ENCODE measurements around the gene TCF25. TPM values are rescaled to one million over a fixed set of nuclear protein-coding genes. Genes with fewer than 3 reads are reported as not detected.

The TCF25 gene
- total RNA-seq, 2 donors from 2014 or later: 166 to 247 TPM

GRCh38 chr16:89844739-89845339, 28.6 kb upstream of the TCF25 start:
- H3K4me3 ChIP-seq: no peak overlapping the region
- no peaks in the 10 kb centered on the region for H3K27me3 ChIP-seq (replicated peaks; ENCODE audit: insufficient read depth)
- no peak for DNase-seq (ENCODE audit: low spot score)
- no peak for ATAC-seq (ENCODE audit: insufficient number of reproducible peaks, low FRiP score, low read depth)
- TF ChIP-seq CTCF (IDR thresholded peaks at IDR 0.05): no peak
- H3K4me1 ChIP-seq (ENCODE audit: control insufficient read depth in 1 of 2, low read depth in 2 of 2): no peaks in the 10 kb centered on the region
- no peak overlapping the region for H3K27ac ChIP-seq
- H3K36me3 ChIP-seq: no peaks in the 10 kb centered on the region
- H3K9me3 ChIP-seq: no peaks in the 10 kb centered on the region

DNA sequence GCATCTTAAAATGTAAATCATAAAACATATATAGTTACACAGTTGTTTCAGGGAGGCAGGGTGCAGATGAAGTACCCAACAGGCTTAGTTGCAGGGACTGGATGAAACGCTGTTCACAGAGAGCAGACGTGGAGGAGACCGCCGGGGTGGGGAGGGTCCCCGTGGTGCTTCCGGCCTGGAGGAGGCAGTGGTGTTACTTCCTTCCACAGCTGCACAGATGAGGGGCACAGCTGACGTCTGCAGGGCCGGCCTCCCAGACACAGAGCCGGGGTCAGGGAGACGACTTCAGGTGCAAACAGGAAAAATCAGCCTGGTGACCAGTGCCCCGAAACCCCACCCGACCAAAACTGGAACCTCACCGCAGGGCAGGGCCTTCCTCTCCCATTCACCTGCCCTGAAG, 28.0 kb upstream of the TCF25 start:
- Histone ChIP-seq H3K36me3 (no peaks in the 10 kb centered on the region), H3K4me3 (no peak overlapping the region), H3K27me3 (replicated peaks; ENCODE audit: insufficient read depth) (no peaks in the 10 kb centered on the region), H3K4me1 (ENCODE audit: control insufficient read depth in 1 of 2, low read depth in 2 of 2) (no peaks in the 10 kb centered on the region), H3K27ac (no peak overlapping the region), H3K9me3 (no peaks in the 10 kb centered on the region)
- TF ChIP-seq CTCF (IDR thresholded peaks at IDR 0.05): no peak
- DNase-seq (ENCODE audit: low spot score) (no peak), ATAC-seq (ENCODE audit: insufficient number of reproducible peaks, low FRiP score, low read depth) (no peak)

GRCh38 chr16:89847051-89847939, 26.1 kb upstream of the TCF25 start:
- Histone ChIP-seq H3K27me3 (replicated peaks; ENCODE audit: insufficient read depth) (no peaks in the 10 kb centered on the region), H3K9me3 (no peaks in the 10 kb centered on the region), H3K4me1 (ENCODE audit: control insufficient read depth in 1 of 2, low read depth in 2 of 2) (no peaks in the 10 kb centered on the region), H3K27ac (no peak overlapping the region), H3K4me3 (no peak overlapping the region), H3K36me3 (no peaks in the 10 kb centered on the region)
- ATAC-seq (ENCODE audit: insufficient number of reproducible peaks, low FRiP score, low read depth) (no peak), DNase-seq (ENCODE audit: low spot score) (no peak)
- TF ChIP-seq CTCF (IDR thresholded peaks at IDR 0.05): no peak

DNA sequence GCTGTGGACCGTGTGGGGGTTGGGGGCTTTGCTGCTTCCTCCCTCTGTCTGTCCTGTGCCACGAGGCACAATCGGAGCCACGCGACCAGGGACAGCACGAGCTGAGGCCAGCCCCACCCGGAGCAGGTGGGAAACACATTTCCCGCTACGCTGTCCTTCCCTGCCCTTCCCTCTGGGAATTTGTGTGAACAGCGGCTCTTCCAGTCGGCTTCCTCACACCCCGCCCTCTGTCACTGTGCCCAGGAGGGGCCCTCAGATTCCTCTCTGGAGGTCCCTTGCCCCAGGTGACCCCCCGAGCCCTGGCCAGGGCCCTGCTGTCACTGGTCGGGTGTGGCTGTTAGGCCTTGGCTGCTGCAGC, 25.5 kb upstream of the TCF25 start:
- Histone ChIP-seq H3K27ac (no peak overlapping the region), H3K4me3 (no peak overlapping the region), H3K4me1 (ENCODE audit: control insufficient read depth in 1 of 2, low read depth in 2 of 2) (no peaks in the 10 kb centered on the region), H3K27me3 (replicated peaks; ENCODE audit: insufficient read depth) (no peaks in the 10 kb centered on the region), H3K36me3 (no peaks in the 10 kb centered on the region), H3K9me3 (no peaks in the 10 kb centered on the region)
- TF ChIP-seq CTCF (IDR thresholded peaks at IDR 0.05): no peak
- ATAC-seq (ENCODE audit: insufficient number of reproducible peaks, low FRiP score, low read depth) (no peak), DNase-seq (ENCODE audit: low spot score) (no peak)

DNA sequence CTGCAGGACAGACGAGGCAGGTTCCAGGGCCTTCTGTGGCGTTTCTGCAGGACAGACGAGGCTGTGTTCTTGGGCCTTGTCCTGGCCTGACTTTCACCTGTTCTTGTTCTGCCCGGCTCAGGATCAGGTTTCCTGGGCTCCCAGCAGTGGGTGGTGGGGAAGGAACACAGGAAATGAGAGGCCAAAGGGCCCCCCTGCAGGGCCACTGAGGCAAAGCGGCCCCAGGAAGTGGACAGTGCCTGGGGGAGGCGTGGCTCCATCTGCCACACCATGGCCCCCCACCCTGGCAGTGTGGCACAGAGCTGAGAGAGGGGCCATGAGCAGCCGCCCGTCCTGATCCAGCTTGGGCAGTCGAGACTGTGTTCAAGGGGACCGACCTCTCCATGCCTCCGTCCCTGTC, 24.4 kb upstream of the TCF25 start:
- H3K4me1 ChIP-seq (ENCODE audit: control insufficient read depth in 1 of 2, low read depth in 2 of 2): no peaks in the 10 kb centered on the region
- no peak overlapping the region for H3K4me3 ChIP-seq
- H3K36me3 ChIP-seq: no peaks in the 10 kb centered on the region
- TF ChIP-seq CTCF (IDR thresholded peaks at IDR 0.05): no peak
- no peak overlapping the region for H3K27ac ChIP-seq
- H3K27me3 ChIP-seq (replicated peaks; ENCODE audit: insufficient read depth): no peaks in the 10 kb centered on the region
- no peaks in the 10 kb centered on the region for H3K9me3 ChIP-seq
- no peak for ATAC-seq (ENCODE audit: insufficient number of reproducible peaks, low FRiP score, low read depth)
- no peak for DNase-seq (ENCODE audit: low spot score)

All from thoracic aorta (tissue), 2 donors.